Measurements from ENCODE around the gene MRPS35.

MRPS35 gene

DNA sequence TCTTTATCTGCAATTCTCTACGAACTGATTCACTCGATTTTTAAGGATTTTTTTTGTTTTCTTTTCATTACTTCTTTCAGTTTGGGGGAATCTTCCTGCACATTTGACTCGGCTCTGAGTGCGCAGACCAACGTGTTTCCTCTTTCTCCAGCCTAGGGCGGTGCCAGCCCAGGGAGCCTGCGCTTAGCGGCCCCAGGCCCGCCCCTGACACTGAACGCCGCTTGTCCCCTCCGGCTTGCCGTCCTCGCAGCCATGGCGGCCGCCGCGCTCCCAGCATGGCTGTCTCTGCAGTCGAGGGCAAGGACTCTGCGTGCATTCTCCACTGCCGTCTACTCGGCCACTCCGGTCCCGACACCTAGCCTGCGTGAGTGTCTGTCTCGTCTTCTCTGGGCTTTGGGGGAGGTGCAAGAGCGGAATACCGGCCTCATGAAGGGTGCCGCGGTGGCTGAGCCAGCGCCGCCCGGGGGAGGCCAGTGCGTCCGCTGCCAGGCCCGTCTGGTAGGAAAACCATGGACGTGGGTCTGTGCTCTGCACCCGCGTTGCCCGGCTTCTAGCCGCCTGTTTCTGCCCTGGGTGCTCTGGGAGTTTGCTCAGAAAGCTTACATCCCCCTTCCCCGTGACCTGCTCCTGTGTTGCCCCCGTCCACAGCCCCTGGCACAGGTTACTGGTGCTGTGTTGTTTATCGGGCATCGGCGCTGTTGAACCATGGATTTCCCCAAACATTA, at the start of gene MRPS35:
TSS of gene MRPS35 (plus strand) at position 241 of the 725 bp plus-strand sequence. CDS start at position 253, 12 bp downstream.
- peak; percentile 95 for DNase-seq (ENCODE audit: low read depth)
- TF ChIP-seq, protein P1, sequence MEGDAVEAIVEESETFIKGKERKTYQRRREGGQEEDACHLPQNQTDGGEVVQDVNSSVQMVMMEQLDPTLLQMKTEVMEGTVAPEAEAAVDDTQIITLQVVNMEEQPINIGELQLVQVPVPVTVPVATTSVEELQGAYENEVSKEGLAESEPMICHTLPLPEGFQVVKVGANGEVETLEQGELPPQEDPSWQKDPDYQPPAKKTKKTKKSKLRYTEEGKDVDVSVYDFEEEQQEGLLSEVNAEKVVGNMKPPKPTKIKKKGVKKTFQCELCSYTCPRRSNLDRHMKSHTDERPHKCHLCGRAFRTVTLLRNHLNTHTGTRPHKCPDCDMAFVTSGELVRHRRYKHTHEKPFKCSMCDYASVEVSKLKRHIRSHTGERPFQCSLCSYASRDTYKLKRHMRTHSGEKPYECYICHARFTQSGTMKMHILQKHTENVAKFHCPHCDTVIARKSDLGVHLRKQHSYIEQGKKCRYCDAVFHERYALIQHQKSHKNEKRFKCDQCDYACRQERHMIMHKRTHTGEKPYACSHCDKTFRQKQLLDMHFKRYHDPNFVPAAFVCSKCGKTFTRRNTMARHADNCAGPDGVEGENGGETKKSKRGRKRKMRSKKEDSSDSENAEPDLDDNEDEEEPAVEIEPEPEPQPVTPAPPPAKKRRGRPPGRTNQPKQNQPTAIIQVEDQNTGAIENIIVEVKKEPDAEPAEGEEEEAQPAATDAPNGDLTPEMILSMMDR (conservative IDR thresholded peaks at IDR 0.05; ENCODE audit: low read depth, low read length) = peak; percentile 10
- H3K4me3 ChIP-seq (ENCODE audit: low read depth, low read length) = peak within 1 kb of the TSS; percentile 97

DNA sequence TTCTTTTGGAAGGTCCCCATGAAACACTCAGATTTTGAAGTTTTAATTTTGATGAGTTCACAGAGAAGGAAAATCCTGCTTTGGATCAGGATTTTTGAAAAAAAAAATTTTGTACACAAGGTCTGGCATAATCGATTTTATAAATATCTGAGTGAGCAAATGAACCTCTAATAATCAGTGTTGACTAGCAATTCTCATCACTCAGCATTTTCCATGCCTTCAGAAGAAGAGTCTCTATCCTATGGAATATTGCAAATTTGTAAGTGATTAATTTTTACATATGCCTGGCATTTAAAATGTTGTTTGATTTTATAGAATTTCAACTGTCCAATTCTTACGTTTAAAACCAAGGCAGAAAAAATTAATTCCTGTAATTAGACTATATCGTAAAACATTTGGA, 44.9 kb upstream of the MRPS35 start:
- no peak for DNase-seq (ENCODE audit: low read depth)

GRCh38 chr12:27666510-27666909, 44.1 kb upstream of the MRPS35 start:
- DNase-seq (ENCODE audit: low read depth) = no peak
- TF ChIP-seq, protein P1 (conservative IDR thresholded peaks at IDR 0.05; ENCODE audit: low read depth, low read length) = no peak
- H3K4me3 ChIP-seq (ENCODE audit: low read depth, low read length) = no peak overlapping the region

More for the DNA sequence above, 44.9 kb upstream of the MRPS35 start:
- TF ChIP-seq, protein P1 (conservative IDR thresholded peaks at IDR 0.05; ENCODE audit: low read depth, low read length) = no peak
- H3K4me3 ChIP-seq (ENCODE audit: low read depth, low read length) = no peak overlapping the region

GRCh38 chr12:27667540-27667939, 43.1 kb upstream of the MRPS35 start:
- DNase-seq (ENCODE audit: low read depth) = peak; percentile 86
- TF ChIP-seq, protein P1 (conservative IDR thresholded peaks at IDR 0.05; ENCODE audit: low read depth, low read length) = no peak
- no peak overlapping the region for H3K4me3 ChIP-seq (ENCODE audit: low read depth, low read length)

- H3K4me3 ChIP-seq (ENCODE audit: low read depth, low read length) = no peak overlapping the region
- TF ChIP-seq, protein P1 (conservative IDR thresholded peaks at IDR 0.05; ENCODE audit: low read depth, low read length) = no peak
- DNase-seq (ENCODE audit: low read depth) = no peak
Measured at GRCh38 chr12:27672051-27672450, 38.6 kb upstream of the MRPS35 start.

- no peak for DNase-seq (ENCODE audit: low read depth)
- no peak overlapping the region for H3K4me3 ChIP-seq (ENCODE audit: low read depth, low read length)
- TF ChIP-seq, protein P1 (conservative IDR thresholded peaks at IDR 0.05; ENCODE audit: low read depth, low read length) = no peak
Measured at GRCh38 chr12:27672643-27673042, 38.0 kb upstream of the MRPS35 start.
